ENCODE measurements around the gene SKIC2.
"Not testable (repeated sequence)": the region's sequence is repeated elsewhere in the genome, so short reads cannot be mapped to it uniquely, and the experiment has no call there.

Gene SKIC2

DNA sequence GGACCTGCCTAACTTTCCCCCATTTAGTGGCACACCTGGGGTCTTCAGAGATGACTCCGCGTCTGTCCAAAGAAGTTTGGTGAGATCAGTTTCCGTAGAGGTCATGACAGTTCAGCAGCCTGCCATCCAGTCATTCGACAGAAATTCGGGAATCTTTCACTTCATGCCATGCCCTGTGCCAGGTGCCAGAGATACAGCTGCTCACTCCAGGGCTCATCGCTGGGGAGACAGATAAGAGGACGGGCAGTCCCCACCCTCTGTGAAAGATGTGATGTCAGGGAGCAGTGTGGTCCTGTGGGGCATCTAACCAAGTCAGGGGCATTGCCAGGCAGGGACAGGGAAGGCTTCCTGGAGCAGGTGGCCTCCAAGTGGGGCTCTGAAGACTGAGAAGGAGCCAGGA is 44.3 kb downstream of the SKIC2 start:
- not testable (repeated sequence) for DNase-seq (ENCODE audit: low read depth in 1 of 2, low spot score in 1 of 2)

DNA sequence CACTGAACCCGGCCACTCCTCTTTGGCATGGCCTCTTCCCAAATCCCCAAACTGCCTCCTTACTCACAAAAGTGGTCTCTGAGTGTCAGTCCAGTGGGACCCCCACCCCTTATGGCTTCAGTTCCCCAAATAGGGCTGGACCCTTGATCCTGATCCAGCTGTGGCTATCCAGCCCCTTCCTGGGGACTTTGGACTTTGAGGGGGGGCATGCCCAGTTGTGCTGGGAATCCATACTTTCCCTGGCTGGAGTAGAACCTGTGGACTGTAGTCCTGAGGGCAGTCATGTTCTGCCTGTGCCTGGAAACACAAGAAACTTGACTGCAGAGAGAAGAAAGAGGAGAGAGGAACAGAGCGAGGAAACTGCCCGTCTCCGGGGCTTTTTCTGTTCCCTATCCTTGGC is 45.4 kb downstream of the SKIC2 start:
- not testable (repeated sequence) for DNase-seq (ENCODE audit: low read depth in 1 of 2, low spot score in 1 of 2)

DNA sequence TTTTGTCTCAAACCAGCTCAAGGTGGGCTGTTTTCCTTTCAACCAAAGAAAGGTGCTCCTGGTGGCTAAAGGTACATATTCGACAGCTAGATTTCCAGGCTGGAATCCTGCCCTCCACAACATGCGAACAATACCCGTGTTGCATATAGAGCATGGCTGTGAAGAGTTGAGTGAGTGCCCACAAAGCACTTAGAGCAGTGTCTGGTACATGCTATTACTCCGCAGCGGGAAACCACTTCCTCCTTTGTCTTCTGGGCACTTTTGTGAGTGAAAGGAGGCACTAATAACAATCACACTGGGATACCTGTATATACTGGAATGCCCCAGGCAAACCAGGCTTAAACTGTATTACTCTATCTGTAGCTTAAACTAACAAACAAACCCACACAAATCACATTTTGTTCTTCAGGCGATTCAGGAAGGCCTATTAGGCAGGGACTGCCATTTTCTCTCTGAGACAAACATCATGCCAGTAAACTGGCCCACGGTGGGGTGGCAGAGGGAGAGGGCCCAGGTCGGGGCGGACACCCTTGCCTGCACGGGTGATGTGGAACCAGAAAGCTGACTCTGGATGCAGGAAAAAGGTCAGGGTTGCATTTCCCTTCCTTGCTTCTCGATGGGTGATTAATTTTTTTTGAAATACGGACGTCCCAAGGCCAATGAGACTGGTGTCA is 46.0 kb downstream of the SKIC2 start:
- not testable (repeated sequence) for DNase-seq (ENCODE audit: low read depth in 1 of 2, low spot score in 1 of 2)

DNA sequence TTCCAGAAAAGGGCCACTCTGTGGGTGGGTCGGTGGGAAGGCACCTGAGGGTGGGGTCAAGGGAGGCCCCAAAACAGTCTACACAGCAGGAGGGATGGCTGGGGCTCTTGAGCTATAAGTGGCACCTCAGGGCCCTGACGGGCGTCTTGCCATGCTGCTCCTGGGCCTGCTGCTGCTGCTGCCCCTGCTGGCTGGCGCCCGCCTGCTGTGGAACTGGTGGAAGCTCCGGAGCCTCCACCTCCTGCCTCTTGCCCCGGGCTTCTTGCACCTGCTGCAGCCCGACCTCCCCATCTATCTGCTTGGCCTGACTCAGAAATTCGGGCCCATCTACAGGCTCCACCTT is 46.5 kb downstream of the SKIC2 start:
- not testable (repeated sequence) for DNase-seq (ENCODE audit: low read depth in 1 of 2, low spot score in 1 of 2)

DNA sequence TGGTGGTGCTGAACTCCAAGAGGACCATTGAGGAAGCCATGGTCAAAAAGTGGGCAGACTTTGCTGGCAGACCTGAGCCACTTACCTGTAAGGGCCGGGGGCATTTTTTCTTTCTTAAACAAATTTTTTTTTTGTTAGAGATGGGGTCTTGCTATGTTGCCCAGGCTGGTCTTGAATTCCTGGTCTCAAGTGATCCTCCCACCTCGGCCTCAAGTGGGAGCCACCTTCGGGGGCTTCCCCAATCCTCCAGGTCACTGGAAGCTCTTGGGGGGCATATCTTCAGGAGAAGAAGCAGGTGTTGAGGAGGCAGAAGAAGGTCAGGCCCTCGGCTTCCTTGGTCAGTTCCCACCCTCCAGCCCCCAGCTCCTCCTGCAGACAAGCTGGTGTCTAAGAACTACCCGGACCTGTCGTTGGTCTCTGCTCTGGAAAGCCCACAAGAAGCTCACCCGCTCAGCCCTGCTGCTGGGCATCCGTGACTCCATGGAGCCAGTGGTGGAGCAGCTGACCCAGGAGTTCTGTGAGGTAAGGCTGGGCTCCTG is 47.1 kb downstream of the SKIC2 start:
- DNase-seq (ENCODE audit: low read depth in 1 of 2, low spot score in 1 of 2), result not testable (repeated sequence)

DNA sequence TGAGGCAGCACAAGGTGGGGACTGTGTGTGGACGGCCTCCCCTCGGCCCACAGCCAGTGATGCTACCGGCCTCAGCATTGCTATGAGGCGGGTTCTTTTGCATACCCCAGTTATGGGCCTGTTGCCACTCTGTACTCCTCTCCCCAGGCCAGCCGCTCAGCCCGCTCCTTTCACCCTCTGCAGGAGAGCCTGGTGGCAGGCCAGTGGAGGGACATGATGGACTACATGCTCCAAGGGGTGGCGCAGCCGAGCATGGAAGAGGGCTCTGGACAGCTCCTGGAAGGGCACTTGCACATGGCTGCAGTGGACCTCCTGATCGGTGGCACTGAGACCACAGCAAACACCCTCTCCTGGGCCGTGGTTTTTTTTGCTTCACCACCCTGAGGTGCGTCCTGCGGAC is 48.1 kb downstream of the SKIC2 start:
- not testable (repeated sequence) for DNase-seq (ENCODE audit: low read depth in 1 of 2, low spot score in 1 of 2)

DNA sequence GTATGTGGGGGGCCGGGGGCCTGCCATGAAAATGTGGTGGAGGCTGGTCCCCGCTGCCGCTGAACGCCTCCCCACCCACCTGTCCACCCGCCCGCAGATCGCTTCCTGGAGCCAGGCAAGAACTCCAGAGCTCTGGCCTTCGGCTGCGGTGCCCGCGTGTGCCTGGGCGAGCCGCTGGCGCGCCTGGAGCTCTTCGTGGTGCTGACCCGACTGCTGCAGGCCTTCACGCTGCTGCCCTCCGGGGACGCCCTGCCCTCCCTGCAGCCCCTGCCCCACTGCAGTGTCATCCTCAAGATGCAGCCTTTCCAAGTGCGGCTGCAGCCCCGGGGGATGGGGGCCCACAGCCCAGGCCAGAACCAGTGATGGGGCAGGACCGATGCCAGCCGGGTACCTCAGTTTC is 49.1 kb downstream of the SKIC2 start:
- not testable (repeated sequence) for DNase-seq (ENCODE audit: low read depth in 1 of 2, low spot score in 1 of 2)

DNA sequence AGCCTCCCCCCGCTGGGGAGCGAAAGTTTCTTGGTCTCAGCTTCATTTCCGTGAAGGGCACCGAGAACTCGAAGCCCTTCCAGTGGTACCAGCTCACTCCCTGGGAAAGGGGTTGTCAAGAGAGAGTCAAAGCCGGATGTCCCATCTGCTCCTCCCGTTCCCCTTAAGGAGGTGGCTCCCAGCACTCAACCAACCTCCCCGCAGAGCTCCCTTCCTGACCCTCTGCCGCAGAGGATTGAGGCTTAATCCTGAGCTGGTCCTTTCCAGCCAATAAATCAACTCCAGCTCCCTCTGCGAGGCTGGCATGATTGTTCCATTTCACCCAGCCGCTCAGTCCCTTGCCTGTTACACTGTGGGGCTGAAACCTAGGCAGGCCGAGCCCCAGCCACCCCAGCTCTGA is 49.6 kb downstream of the SKIC2 start:
- not testable (repeated sequence) for DNase-seq (ENCODE audit: low read depth in 1 of 2, low spot score in 1 of 2)

DNA sequence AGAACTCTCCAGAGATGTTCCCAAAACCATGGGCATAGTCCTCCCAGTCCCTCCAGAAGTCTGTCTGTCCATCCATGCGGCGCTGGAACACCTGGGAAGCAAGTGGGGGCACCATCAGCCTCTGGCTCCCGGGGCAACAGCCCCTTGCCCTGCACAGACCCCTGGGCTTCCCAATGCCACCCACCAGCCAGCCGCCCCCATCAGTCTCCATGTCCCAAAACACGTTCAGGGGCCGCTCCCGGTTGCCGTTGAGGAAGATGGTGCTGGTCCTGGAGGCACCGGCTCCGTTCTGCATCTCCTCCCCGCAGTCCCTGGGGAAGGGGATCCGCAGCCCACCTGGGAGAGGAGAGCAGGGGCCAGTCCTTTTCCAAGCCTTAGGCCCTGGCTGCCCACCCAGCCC is 50.6 kb downstream of the SKIC2 start:
- DNase-seq (ENCODE audit: low read depth in 1 of 2, low spot score in 1 of 2), result not testable (repeated sequence)

DNA sequence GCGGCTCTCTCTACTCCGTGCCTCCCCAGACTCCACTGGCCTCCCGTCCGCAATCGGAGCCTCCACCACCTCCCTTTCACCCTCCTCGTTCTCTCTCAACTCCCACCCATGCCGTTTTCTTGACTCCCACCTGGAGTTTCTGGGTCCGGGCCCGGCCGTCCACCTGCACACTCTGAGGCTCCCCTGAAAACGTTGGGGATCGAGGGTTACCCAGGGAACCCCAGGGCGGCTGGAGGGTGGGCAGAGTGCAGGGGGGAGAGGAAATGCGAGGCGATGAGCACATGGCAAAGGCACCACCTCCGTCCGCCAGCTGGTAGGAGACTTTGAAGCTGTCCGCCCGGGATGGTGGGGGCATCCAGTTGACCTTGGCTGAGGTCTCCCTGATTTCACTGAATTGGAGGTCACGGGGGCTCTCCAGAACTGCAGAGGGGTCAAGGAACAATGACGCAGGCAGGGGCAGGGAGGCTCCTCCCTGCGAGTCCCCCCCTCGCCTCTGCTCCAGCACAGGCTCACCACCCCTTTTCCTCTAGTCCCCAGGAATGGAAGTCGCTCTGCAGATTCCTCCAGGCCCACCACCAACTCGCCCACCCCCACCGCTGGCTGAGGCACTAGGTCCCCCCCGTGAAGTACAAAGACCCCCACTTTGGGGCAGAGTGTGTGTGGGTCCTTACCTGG is 52.0 kb downstream of the SKIC2 start:
- not testable (repeated sequence) for DNase-seq (ENCODE audit: low read depth in 1 of 2, low spot score in 1 of 2)

DNA sequence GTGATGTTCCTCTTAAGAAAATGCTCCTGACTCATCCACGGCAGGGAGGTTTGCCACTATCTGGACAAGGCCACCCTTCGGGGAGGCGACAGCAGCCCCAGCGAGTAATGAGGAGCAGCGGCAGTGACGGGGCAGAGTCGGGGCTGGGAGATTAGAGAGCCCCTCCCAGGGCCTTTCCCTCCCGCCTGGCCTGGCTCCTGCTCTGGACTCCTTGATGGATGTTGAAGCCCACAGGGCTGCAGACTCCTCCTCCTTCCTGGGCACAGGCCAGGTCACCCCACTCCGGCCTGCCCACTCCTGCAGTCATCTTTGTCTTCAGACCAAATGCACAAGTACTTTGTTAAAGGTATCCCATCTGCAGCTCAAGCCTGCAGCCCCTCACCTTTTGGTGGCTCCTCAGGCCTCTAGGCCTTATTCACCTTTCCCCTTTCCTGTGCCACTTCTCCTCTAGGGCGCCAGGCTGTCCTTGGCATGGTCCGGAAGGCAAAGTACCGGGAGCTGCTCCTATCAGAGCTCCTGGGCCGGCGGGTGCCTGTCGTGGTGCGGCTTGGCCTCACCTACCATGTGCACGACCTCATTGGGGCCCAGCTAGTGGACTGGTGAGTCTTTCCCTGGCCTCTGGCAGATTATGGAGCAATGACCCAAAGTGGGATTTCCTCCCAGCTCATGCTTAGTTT is 54.1 kb downstream of the SKIC2 start:
- not testable (repeated sequence) for DNase-seq (ENCODE audit: low read depth in 1 of 2, low spot score in 1 of 2)

DNA sequence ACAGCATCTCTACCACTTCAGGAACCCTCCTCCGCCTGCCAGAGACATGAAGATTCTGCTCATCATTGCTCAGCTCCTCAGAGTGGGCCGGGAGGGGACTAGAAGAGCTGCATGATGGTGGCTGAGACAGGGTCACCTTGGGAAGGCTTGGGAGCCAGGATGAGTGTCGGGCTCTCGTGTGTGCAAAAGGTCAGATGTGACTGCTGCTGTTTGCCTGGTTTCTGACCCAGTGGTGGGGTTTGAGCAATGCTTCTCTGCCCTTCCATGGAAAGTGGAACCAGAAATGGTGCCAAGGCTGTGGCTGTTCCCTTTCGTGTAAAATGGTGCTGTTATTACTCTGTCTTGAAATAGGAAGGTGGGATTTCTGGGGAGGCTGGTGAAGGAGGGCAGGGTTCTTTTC is 54.8 kb downstream of the SKIC2 start:
- not testable (repeated sequence) for DNase-seq (ENCODE audit: low read depth in 1 of 2, low spot score in 1 of 2)

DNA sequence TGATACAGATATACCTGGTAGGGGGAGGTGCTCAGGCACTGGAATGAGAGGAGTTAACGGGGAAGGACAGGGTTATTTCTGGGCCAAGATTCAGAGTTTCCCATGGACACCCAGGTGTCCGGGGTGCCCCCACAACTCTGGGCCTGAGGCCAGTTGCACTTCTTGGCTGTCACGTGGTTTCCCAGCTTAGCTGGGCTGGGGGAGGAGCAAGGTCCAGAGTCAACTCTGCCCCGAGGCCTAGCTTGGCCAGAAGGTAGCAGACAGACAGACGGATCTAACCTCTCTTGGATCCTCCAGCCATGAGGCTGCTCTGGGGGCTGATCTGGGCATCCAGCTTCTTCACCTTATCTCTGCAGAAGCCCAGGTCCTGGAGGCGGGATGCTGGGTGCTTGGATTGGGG is 55.6 kb downstream of the SKIC2 start, which contains the start of gene C4B:
C4B (plus strand) TSS at position 249 of the 400 bp plus-strand sequence; CDS start at position 300, 51 bp downstream.
- DNase-seq (ENCODE audit: low read depth in 1 of 2, low spot score in 1 of 2), result not testable (repeated sequence)

All from activated T-helper 1 cell treated with anti-CD3 and anti-CD28 coated beads, Interleukin-2, amount 50 U/mL, for 16 hours (primary cell).